HG03097 (cell line): ENCODE results near the gene DLK2.
"Not testable (repeated sequence)": the region's sequence is repeated elsewhere in the genome, so short reads cannot be mapped to it uniquely, and the experiment has no call there.

ENCODE experiments used
- ATAC-seq: cut with Tn5 transposase; IDR thresholded peaks from one replicate; pipeline ENCODE4 v1.9.1; 2021; ENCODE audit not compliant: unreplicated experiment, low FRiP score

Gene DLK2

GRCh38 chr6:43455531-43456428 is at the start of gene DLK2:
TSS of gene DLK2 (minus strand) at chr6:43455548. CDS start at chr6:43454825, 723 bp downstream.
- no peak for ATAC-seq

DNA sequence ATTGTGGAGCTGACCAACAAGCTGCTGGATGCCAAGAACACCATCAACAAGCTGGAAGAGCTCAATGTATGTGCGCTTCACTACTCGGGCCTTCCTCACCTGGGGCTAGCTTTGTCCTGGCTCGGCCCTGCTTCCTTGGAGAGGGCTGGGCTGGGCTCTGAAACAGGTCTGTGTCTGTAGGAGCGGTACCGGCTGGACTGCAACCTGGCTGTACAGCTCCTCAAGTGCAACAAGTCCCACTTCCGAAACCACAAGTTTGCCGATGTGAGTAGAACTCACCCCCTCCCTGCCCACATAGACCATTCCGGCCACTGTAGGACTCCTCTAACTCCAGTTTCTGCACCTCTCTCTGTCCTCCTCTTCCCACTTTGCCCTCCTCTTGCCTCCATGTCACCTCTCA is 48.1 kb upstream of the DLK2 start:
- ATAC-seq = no peak

GRCh38 chr6:43502666-43503065 is 47.3 kb upstream of the DLK2 start:
- no peak for ATAC-seq

- ATAC-seq = no peak
Observed at GRCh38 chr6:43500921-43501320, 45.6 kb upstream of the DLK2 start.

DNA sequence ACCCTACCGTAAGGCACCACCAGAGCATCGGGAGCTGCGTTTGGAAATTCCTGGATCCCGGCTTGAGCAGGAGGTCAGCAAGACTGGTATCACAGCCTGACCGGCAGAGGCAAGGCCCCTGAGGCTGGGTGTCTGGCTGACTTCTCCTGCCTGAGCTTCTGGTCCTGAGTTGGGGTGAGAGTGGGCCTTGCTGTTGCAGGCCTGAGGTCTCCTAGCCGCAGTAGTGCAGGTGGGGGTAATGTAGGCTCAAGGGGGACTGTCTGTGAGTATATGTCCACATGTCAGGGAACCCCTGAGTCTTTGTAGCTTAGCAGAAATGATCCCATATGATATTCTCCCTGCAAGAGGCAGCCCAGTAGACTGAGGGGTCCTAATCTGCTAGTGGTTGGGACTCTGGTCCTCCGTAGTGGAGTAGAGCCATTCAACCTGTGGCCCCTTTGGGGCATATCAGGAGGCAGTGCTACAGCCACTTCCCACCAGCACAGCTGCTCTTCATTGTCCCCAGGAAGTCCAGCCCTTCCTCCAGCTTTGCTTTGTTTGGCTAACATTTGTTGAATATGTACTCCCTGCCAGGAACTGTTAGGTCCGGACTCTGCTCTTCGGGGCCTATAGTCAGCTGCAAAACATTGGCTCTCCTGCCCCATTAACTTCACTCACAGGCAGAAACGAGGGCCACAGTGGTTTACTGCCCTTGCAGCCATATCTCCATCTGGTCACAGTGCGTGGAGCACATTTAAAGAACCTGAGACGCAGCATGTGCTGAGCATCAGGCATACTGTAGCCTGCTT is 43.9 kb upstream of the DLK2 start:
- ATAC-seq = no peak

- not testable (repeated sequence) for ATAC-seq
Observed at GRCh38 chr6:43498291-43498690, 42.9 kb upstream of the DLK2 start.

- ATAC-seq = no peak
Observed at GRCh38 chr6:43497689-43498088, 42.3 kb upstream of the DLK2 start.

DNA sequence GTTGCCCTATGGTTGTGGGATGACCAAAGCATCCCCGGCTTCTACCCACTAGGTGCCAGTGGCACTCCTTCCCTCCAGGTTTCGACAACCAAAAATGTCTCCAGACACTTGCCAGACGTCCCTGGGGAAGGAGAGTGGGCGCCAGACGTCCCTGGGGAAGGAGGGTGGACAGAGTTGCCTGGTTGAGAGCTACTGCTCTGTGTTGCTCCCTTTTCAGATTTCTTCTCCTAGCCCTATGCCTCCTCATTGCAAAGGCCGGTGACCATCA is 41.7 kb upstream of the DLK2 start:
- ATAC-seq = no peak

DNA sequence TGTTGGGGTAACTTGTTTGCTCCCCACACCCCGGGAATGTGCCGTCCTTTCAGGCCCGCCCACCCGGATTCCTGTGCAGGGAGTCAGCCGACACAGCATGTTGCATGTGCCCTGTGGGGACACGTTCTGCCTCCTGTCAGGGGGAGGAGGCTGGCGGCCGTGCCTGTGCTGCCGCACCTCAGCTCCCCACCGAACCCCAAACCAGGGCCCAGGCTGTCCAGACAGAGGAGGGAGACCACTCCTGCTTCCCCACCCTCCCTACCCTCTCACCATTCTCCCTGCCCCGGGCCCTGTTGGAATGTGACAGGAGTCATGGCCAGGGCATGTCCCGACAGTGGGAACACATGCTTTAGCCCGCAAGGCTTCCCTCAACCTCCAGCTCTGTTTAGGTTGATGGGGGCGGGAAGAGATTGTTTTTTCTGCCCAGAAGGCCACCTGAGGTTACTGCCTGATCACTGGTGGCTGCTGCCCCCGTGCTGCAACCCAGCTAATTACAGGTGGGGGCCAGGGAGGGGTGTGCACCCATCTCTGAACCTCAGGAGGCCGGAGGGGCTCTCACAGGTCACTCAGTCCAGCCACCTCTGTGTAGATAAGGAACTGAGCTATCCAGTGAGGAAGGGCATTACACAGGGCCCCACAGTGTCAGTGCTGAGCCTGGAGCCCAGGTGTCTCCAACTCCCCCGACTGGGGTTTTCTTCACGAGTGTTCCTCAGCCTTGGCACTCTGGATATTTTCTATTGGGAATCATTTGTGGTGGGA is 41.2 kb upstream of the DLK2 start:
- ATAC-seq = no peak

DNA sequence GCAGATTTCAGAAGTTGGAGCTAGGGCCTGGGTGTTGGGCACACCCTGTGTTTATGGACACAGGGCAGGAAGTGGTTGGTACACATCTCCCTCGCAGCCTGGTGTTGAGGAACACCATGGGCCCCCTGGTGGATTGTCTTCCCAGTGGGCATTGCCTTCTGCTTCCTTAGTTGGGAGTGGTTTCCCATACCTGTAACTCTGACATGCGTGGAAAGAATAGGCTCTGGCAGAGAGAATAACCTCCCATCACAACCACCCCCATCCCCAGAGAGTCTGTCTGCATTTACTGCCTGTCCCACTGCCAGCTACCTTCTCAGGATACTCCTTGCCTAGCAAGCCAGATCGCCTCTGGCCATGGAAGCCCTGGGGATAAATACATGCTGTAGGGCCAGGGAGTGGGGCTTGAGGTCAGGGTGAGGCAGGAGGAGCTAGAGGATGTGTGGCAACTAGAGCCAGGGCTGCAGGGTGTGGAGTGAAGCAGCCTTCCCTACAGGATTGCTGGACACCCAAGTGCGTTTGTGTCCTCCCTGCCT is 40.1 kb upstream of the DLK2 start:
- ATAC-seq = no peak

GRCh38 chr6:43494766-43495165 is 39.4 kb upstream of the DLK2 start:
- no peak for ATAC-seq

DNA sequence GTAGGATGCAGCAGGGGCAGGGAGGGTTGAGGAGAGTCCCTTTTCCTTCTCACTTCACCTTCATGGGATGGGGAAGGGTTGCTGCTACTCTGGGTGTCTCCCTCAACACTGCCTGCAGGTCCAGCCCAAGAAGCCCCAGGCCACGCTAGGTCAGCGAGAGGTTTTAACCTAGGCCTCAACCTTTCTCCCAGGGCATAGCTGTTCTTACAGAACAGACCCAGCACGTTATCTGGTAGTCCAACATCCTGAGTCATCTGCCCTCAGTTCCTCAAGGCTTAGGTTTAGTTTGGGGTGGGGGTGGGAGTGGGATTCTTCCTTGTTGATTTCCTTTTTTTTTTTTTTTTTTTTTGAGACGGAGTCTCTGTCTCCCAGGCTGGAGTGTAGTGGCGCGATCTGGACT is 39.0 kb upstream of the DLK2 start:
- ATAC-seq = no peak

DNA sequence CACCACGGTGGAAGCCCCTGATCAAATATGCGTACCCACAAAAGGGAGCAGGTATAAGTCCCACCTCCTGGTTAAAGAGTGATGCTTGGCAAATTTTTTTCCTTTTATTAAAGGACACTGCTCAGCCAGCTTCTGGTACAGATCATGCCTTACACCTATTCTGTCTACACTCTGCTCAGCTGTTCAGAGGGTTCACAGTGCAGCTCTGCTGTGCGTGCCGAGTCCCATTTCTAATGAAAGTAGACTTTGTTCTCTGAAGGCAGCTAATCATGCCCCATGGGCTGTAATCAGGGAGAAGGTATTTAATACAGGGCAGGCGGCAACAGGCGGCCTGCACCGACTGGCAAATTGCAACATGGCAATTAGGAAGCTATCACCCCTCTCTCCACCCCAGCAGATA is 38.5 kb upstream of the DLK2 start:
- ATAC-seq = no peak

DNA sequence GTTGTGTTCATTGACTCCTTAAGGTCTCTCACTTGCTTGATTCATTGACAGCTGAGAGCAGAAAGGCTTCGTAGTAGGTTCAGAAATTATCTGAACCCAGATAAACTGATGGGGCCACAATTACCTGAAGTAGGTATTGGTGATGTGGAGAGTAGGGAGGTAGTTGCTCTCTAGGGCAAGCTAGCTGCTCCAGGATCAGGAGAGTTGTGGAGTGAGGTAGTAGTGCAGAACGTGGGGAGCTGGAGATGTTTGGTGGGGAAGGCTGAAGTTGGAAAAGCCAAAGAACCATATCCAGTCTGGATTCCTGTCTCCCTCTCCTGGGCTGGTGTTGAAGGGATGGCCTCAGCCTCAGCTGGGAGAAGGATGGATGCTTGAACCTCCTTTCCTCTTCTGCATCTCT is 37.9 kb upstream of the DLK2 start:
- ATAC-seq = no peak

GRCh38 chr6:43492673-43493072 is 37.3 kb upstream of the DLK2 start:
- no peak for ATAC-seq

- no peak for ATAC-seq
Observed at GRCh38 chr6:43491750-43492661, 36.7 kb upstream of the DLK2 start.

DNA sequence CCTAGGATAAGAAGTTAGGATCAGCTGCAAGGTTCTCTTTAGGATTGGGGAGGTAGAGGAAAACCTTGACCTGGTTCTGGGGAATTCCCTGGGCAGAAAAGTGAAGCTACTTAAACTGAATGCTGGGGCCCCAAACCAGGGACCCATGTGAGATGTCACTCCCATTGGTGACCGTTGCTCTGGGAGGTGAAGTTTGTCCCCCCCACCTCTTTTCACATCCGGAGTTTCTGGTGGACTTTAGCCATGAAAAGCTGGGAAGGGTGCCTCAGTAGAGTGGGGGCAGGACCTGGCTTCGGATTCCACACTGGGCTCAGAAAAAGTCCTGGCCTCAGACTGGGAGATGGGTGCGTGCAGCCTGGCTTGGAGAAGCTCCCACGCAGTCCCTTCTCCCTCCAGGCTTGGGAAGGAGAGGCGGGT is 35.2 kb upstream of the DLK2 start:
- no peak for ATAC-seq

DNA sequence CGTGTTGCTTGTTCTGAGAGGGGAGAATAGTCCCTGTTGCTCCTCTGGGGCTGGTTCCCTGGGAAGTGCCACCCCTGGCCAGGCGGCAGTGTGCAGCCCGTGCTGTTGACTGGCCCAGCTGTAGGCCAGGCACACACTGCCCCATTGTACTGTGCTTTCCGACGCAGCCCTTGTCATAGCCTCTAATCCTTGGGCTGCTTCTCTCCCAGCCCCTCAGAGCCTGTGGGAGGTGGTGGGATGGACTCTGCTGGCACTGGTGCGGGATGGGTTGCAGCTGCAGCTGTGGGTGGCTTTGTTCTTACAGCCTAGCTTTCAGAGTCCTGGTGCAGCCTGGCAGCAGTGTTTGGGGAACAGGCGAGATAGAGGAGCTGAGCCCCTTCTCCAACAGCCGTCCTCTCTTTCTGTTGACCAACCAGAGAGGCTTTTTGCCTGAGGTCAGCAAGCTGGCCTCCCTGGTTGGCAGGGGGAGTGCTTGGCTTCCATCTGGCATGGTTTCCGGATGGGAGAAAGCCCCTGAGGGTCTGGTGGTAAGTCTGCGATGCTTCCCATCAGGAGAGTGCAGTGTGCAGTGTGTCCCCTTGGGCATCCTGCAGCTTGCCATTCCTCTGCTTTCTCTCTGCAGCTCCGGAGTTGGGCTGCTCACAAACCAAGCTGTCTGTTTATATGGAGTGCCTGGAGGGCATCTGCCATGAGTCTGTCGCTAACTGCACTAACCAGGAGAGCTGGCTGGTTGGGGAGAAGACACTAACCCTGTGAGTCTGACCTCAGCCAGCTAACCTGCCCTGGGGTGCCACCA is 34.1 kb upstream of the DLK2 start:
- no peak for ATAC-seq

DNA sequence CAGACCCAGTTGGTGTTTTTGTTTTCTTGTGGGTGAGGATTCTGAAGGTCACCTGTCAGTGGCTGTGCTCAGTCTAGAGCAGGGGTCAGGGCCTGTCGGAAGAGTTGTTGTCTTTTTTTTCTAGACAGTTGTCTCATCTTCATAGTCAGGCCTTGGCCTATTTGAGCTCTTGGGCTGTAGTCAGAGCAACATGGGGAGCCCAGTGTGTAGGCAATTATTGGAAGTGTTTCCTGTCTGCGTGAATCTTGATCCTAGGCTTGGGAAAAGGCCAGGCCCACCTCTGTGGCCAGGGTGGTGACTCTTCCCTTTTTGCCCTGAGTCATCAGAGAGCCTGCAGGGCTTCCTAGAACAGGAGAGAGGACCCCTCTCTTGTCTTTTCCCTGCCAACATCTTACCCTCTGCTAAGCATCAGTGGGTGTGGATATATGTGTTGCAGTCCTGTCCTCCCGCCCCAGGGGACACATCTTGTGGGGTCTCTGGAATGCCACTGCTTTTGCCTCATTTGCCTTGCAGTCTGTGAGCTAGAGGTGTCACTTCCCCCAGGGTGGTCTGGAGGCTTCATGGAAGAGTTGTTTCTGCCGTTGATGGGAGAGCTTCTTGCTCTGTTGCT is 33.4 kb upstream of the DLK2 start:
- no peak for ATAC-seq
